ENCODE measurements around the gene KDELR3.

DNA sequence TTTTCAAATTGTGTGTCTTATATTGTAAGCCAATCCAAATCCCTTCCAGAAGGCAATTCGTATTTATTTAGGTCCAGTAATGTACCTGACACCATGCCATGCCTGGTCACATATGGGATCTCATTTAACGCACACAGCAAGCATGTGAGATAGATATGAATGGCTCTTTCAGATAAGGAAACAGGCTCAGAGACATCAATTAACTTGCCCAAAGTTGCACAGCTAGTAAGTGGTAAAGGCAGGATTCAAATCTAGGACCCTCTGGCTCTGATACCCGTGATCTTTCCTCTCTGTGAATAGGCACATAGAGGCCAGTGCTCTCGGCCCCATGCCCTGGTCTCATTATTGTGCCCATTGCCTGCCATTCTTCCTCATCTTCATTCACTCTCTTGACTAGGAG lies 47.2 kb upstream of the KDELR3 start:
- TF ChIP-seq, protein P1, sequence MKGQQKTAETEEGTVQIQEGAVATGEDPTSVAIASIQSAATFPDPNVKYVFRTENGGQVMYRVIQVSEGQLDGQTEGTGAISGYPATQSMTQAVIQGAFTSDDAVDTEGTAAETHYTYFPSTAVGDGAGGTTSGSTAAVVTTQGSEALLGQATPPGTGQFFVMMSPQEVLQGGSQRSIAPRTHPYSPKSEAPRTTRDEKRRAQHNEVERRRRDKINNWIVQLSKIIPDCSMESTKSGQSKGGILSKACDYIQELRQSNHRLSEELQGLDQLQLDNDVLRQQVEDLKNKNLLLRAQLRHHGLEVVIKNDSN (IDR thresholded peaks at IDR 0.05) = no peak
- TF ChIP-seq EP300 (IDR thresholded peaks at IDR 0.05; ENCODE audit: borderline replicate concordance) = no peak
- no peak for TF ChIP-seq ZBTB7A (IDR thresholded peaks at IDR 0.05; ENCODE audit: low read depth)
- TF ChIP-seq CREB1 (IDR thresholded peaks at IDR 0.05; ENCODE audit: low read depth) = no peak
- TF ChIP-seq TAF1 (IDR thresholded peaks at IDR 0.05; ENCODE audit: low read depth) = no peak
- no peak for TF ChIP-seq RAD21 (IDR thresholded peaks at IDR 0.05; ENCODE audit: low read depth)
- TF ChIP-seq, protein P2, sequence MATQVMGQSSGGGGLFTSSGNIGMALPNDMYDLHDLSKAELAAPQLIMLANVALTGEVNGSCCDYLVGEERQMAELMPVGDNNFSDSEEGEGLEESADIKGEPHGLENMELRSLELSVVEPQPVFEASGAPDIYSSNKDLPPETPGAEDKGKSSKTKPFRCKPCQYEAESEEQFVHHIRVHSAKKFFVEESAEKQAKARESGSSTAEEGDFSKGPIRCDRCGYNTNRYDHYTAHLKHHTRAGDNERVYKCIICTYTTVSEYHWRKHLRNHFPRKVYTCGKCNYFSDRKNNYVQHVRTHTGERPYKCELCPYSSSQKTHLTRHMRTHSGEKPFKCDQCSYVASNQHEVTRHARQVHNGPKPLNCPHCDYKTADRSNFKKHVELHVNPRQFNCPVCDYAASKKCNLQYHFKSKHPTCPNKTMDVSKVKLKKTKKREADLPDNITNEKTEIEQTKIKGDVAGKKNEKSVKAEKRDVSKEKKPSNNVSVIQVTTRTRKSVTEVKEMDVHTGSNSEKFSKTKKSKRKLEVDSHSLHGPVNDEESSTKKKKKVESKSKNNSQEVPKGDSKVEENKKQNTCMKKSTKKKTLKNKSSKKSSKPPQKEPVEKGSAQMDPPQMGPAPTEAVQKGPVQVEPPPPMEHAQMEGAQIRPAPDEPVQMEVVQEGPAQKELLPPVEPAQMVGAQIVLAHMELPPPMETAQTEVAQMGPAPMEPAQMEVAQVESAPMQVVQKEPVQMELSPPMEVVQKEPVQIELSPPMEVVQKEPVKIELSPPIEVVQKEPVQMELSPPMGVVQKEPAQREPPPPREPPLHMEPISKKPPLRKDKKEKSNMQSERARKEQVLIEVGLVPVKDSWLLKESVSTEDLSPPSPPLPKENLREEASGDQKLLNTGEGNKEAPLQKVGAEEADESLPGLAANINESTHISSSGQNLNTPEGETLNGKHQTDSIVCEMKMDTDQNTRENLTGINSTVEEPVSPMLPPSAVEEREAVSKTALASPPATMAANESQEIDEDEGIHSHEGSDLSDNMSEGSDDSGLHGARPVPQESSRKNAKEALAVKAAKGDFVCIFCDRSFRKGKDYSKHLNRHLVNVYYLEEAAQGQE (IDR thresholded peaks at IDR 0.05; ENCODE audit: low read depth) = no peak
- no peak for TF ChIP-seq YY1 (IDR thresholded peaks at IDR 0.05; ENCODE audit: low read depth)
- no peak for TF ChIP-seq TCF12 (IDR thresholded peaks at IDR 0.05; ENCODE audit: low read depth)
- TF ChIP-seq, protein P3, sequence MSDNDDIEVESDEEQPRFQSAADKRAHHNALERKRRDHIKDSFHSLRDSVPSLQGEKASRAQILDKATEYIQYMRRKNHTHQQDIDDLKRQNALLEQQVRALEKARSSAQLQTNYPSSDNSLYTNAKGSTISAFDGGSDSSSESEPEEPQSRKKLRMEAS (IDR thresholded peaks at IDR 0.05) = no peak
- TF ChIP-seq CEBPB (IDR thresholded peaks at IDR 0.05) = no peak
- TF ChIP-seq FOXM1 (IDR thresholded peaks at IDR 0.05; ENCODE audit: borderline replicate concordance, low read depth) = no peak
- no peak for TF ChIP-seq NFIC (IDR thresholded peaks at IDR 0.05)

Measured in Ishikawa (cell line).